Lung (tissue), 12 donors: ENCODE results near the gene CETP. TPM values are rescaled to one million over a fixed set of nuclear protein-coding genes. Genes with fewer than 3 reads are reported as not detected.

Source experiments
- ATAC-seq: fragments of 200-7000 bp; cut with Tn5 transposase; one replicate; pipeline ENCODE4 v1.9.1; 2020; ENCODE audit warnings: moderate number of reproducible peaks; ENCODE audit not compliant: insufficient read depth, low FRiP score
- DNase-seq, 3 donors: peaks; one replicate each; pipeline ENCODE4 v3.0.0-alpha.2; 2013 to 2017
- H3K27ac ChIP-seq, 2 donors: one replicate each; pipeline ENCODE4 v1.5.1; 2013; ENCODE audit warnings: mild to moderate bottlenecking in 2 of 2, moderate library complexity in 2 of 2, control low read depth in 1 of 2, inconsistent platforms in 1 of 2, low read depth in 1 of 2, low read length in 1 of 2
- H3K27me3 ChIP-seq, 3 donors: one replicate each; pipeline ENCODE4 v1.5.1; 2013; ENCODE audit warnings: low read length in 2 of 3; ENCODE audit not compliant: control insufficient read depth in 3 of 3, insufficient read depth in 3 of 3
- H3K36me3 ChIP-seq, 4 donors: one replicate each; pipeline ENCODE4 v1.5.1; 2013; ENCODE audit warnings: low read length in 4 of 4, mild to moderate bottlenecking in 1 of 4, moderate library complexity in 1 of 4; ENCODE audit not compliant: control insufficient read depth in 4 of 4, insufficient read depth in 4 of 4
- H3K4me1 ChIP-seq, 5 donors: one replicate each; pipeline ENCODE4 v1.5.1; 2013; ENCODE audit warnings: low read length in 5 of 5, mild to moderate bottlenecking in 2 of 5, moderate library complexity in 1 of 5; ENCODE audit not compliant: control insufficient read depth in 5 of 5, insufficient read depth in 5 of 5
- H3K4me3 ChIP-seq: one replicate; pipeline ENCODE4 v1.5.1; 2013; ENCODE audit warnings: mild to moderate bottlenecking, control low read depth, moderate library complexity
- H3K9ac ChIP-seq, 2 donors: one replicate each; pipeline ENCODE4 v1.5.1; 2013; ENCODE audit warnings: low read length in 2 of 2, control low read depth in 1 of 2; ENCODE audit not compliant: insufficient read depth in 1 of 2
- H3K9me3 ChIP-seq, 4 donors: one replicate each; pipeline ENCODE4 v1.5.1; 2013; ENCODE audit warnings: low read length in 3 of 4, mild to moderate bottlenecking in 1 of 4, moderate library complexity in 1 of 4; ENCODE audit not compliant: control insufficient read depth in 4 of 4, insufficient read depth in 3 of 4
- WGBS, 2 donors: extraction: QIAGEN DNeasy Blood & Tissue Kit; methylation state at CpG; one replicate each; pipeline ENCODE4 v1.1.7; 2013; 5-methylcytosine and 5-hydroxymethylcytosine counted together
- polyA plus RNA-seq, 2 donors: library from polyadenylated mRNA; stranded (reverse); fragments of 200-250 nt; gene quantifications; one replicate each; pipeline ENCODE4 v1.2.1, GENCODE V29; 2013
- total RNA-seq, 2 donors: library from RNA; depleted of rRNA in 1 of 2; stranded (reverse); fragments of >200 nt in 1 of 2; gene quantifications; one replicate each; pipeline ENCODE4 v1.2.1, GENCODE V29; 2014 to 2021
- TF ChIP-seq, protein P1 (sequence below): IDR thresholded peaks from 2 replicates; pipeline ENCODE4 v1.5.1; 2012; ENCODE audit warnings: mild to moderate bottlenecking; ENCODE audit errors: control extremely low read depth, extremely low read depth
- donor health status: control.
- donor health status: control.
- donor health status: Bipolar disorder and iron deficiency.
- donor health status: healthy.
- donor health status: DM: yes; HTN: yes; CAD: no.

The CETP gene
- total and polyA plus RNA-seq, 4 donors: 0.71 to 8.4 (median 0.83) TPM

DNA sequence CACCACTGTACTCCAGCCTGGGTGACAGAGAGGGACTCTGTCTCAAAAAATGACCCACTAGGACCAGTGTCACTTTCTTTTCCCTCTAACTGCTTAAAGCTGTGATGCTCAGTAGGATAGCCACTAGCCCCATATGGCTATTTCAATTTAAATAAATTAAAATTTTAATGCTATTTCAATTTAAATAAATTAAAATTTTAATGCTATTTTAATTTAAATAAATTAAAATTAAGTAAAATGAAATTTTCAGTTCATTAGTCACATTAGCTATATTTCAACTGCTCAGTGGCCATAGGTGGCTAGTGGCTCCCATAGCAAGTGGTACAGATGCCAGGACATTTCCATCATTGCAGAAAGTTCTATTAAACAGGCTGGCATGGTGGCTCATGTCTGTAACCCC is 70.6 kb downstream of the CETP start:
- no peak for ATAC-seq
- DNase-seq: no peak
- no peaks in the 10 kb centered on the region for H3K9me3 ChIP-seq
- peaks cover 0 to 26% (median 0%) of the 10 kb centered on the region in 4 donors for H3K36me3 ChIP-seq
- H3K9ac ChIP-seq: no peak overlapping the region
- H3K4me1 ChIP-seq: no peaks in the 10 kb centered on the region
- TF ChIP-seq, protein P1, sequence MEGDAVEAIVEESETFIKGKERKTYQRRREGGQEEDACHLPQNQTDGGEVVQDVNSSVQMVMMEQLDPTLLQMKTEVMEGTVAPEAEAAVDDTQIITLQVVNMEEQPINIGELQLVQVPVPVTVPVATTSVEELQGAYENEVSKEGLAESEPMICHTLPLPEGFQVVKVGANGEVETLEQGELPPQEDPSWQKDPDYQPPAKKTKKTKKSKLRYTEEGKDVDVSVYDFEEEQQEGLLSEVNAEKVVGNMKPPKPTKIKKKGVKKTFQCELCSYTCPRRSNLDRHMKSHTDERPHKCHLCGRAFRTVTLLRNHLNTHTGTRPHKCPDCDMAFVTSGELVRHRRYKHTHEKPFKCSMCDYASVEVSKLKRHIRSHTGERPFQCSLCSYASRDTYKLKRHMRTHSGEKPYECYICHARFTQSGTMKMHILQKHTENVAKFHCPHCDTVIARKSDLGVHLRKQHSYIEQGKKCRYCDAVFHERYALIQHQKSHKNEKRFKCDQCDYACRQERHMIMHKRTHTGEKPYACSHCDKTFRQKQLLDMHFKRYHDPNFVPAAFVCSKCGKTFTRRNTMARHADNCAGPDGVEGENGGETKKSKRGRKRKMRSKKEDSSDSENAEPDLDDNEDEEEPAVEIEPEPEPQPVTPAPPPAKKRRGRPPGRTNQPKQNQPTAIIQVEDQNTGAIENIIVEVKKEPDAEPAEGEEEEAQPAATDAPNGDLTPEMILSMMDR: no peak
- H3K4me3 ChIP-seq: no peak overlapping the region
- no peak overlapping the region for H3K27ac ChIP-seq
- no peaks in the 10 kb centered on the region for H3K27me3 ChIP-seq

DNA sequence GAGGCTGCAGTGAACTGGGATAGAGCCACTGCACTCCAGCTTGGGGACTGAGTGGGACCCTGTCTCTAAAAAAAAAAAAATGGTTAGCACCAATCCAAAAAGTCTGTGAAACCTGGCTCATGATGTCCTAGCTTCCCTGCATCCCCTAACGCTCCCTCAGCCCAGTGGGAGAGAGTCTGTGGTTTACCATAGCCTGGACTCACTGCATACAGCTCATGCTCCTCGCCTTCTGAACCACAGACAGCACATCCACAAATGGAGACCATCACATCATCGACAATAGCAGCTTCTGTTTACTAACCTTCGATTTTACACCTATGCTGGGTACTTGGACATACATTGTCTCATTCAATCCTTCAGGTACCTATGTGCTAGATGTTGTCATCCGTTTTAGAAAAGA is 71.2 kb downstream of the CETP start:
- peak in 1 of 3 donors; percentile 6 for DNase-seq
- Histone ChIP-seq H3K36me3 (peaks cover 0 to 29% (median 0%) of the 10 kb centered on the region in 4 donors), H3K27ac (no peak overlapping the region)

More for the DNA sequence above, 71.2 kb downstream of the CETP start:
- 93 to 95% methylated on average over 5 of the region's 5 CpGs for WGBS, 2 donors
- Histone ChIP-seq H3K9ac (no peak overlapping the region), H3K4me1 (peaks cover 0 to 2% (median 0%) of the 10 kb centered on the region in 5 donors), H3K4me3 (no peak overlapping the region), H3K27me3 (no peaks in the 10 kb centered on the region), H3K9me3 (no peaks in the 10 kb centered on the region)
- ATAC-seq: no peak
- TF ChIP-seq, protein P1: no peak

Other genes with a start within 250 kb of the CETP start
- gene NUP93, start 231.8 kb upstream of the CETP start, total RNA-seq: 10 to 100 TPM; 58.5 to 59.9 TPM
- gene NUP93, start 231.8 kb upstream of the CETP start, polyA plus RNA-seq: 10 to 100 TPM; 27.4 to 43.9 TPM
- not detected for gene SLC12A3, start 96.7 kb upstream of the CETP start, total RNA-seq
- under 1 TPM; 0.04 to 0.07 TPM for gene SLC12A3, start 96.7 kb upstream of the CETP start, polyA plus RNA-seq
- gene HERPUD1, start 29.8 kb upstream of the CETP start, total RNA-seq: 100 to 1,000 TPM; 159 to 219 TPM
- 100 to 1,000 TPM in 1 of 2 donors, 10 to 100 TPM in 1; 70.5 to 128 TPM for gene HERPUD1, start 29.8 kb upstream of the CETP start, polyA plus RNA-seq
- 10 to 100 TPM; 24.3 to 46.4 TPM for gene NLRC5, start 27.6 kb downstream of the CETP start, total RNA-seq
- gene NLRC5, start 27.6 kb downstream of the CETP start, polyA plus RNA-seq: 10 to 100 TPM; 23.9 to 37.9 TPM
- 10 to 100 TPM; 38.1 to 47.2 TPM for gene CPNE2, start 130.6 kb downstream of the CETP start, total RNA-seq
- 10 to 100 TPM; 57.3 to 76.3 TPM for gene CPNE2, start 130.6 kb downstream of the CETP start, polyA plus RNA-seq
- gene PSME3IP1, start 224.1 kb downstream of the CETP start, total RNA-seq: 10 to 100 TPM; 59.3 to 83.1 TPM
- gene PSME3IP1, start 224.1 kb downstream of the CETP start, polyA plus RNA-seq: 10 to 100 TPM; 59.6 to 66.5 TPM
- 10 to 100 TPM; 34.7 to 71.7 TPM for gene RSPRY1, start 224.4 kb downstream of the CETP start, total RNA-seq
- gene RSPRY1, start 224.4 kb downstream of the CETP start, polyA plus RNA-seq: 10 to 100 TPM; 10.5 to 15.7 TPM